ENCODE data around the gene KRTAP4-16.
"Not testable (repeated sequence)": the region's sequence is repeated elsewhere in the genome, so short reads cannot be mapped to it uniquely, and the experiment has no call there.

The KRTAP4-16 gene

GRCh38 chr17:41076788-41077187, 25.2 kb downstream of the KRTAP4-16 start:
- DNase-seq (ENCODE audit: low read depth in 2 of 2) = no peak

- no peak for DNase-seq (ENCODE audit: low read depth in 2 of 2)
Observed at GRCh38 chr17:41073676-41074075, 28.3 kb downstream of the KRTAP4-16 start.

GRCh38 chr17:41071606-41072360, 30.2 kb downstream of the KRTAP4-16 start:
- DNase-seq (ENCODE audit: low read depth in 2 of 2) = no peak

GRCh38 chr17:41069031-41069430, 33.0 kb downstream of the KRTAP4-16 start:
- DNase-seq (ENCODE audit: low read depth in 2 of 2) = no peak

GRCh38 chr17:41067281-41067680, 34.7 kb downstream of the KRTAP4-16 start:
- no peak for DNase-seq (ENCODE audit: low read depth in 2 of 2)

- no peak for DNase-seq (ENCODE audit: low read depth in 2 of 2)
Observed at GRCh38 chr17:41065829-41066624, 36.0 kb downstream of the KRTAP4-16 start, which contains the start of gene KRTAP2-4. KRTAP2-4 (minus strand) TSS chr17:41065879; CDS start chr17:41065845, 34 bp downstream.

- not testable (repeated sequence) for DNase-seq (ENCODE audit: low read depth in 2 of 2)
Observed at GRCh38 chr17:41065016-41065689, 36.9 kb downstream of the KRTAP4-16 start.

- DNase-seq (ENCODE audit: low read depth in 2 of 2) = no peak
Observed at GRCh38 chr17:41064301-41064700, 37.7 kb downstream of the KRTAP4-16 start.

- no peak for DNase-seq (ENCODE audit: low read depth in 2 of 2)
Observed at GRCh38 chr17:41063449-41063848, 38.6 kb downstream of the KRTAP4-16 start.

- DNase-seq (ENCODE audit: low read depth in 2 of 2) = no peak
Observed at GRCh38 chr17:41061964-41062363, 40.0 kb downstream of the KRTAP4-16 start.

GRCh38 chr17:41060052-41060604, 41.9 kb downstream of the KRTAP4-16 start, which contains the start of gene KRTAP2-3:
KRTAP2-3 (minus strand) TSS chr17:41060114; CDS start chr17:41060050, 64 bp downstream.
- DNase-seq (ENCODE audit: low read depth in 2 of 2) = no peak

- DNase-seq (ENCODE audit: low read depth in 2 of 2) = not testable (repeated sequence)
Observed at GRCh38 chr17:41059276-41060051, 42.5 kb downstream of the KRTAP4-16 start.

- DNase-seq (ENCODE audit: low read depth in 2 of 2) = no peak
Observed at GRCh38 chr17:41058741-41059140, 43.3 kb downstream of the KRTAP4-16 start.

GRCh38 chr17:41057547-41057946, 44.5 kb downstream of the KRTAP4-16 start:
- no peak for DNase-seq (ENCODE audit: low read depth in 2 of 2)

- not testable (repeated sequence) for DNase-seq (ENCODE audit: low read depth in 2 of 2)
Observed at GRCh38 chr17:41055130-41055529, 46.9 kb downstream of the KRTAP4-16 start, which contains the start of gene KRTAP2-2. KRTAP2-2 (minus strand) TSS chr17:41055230; CDS start chr17:41055211, 19 bp downstream.

- not testable (repeated sequence) for DNase-seq (ENCODE audit: low read depth in 2 of 2)
Observed at GRCh38 chr17:41054556-41054955, 47.5 kb downstream of the KRTAP4-16 start.

GRCh38 chr17:41054025-41054424, 48.0 kb downstream of the KRTAP4-16 start:
- DNase-seq (ENCODE audit: low read depth in 2 of 2) = no peak

- DNase-seq (ENCODE audit: low read depth in 2 of 2) = no peak
Observed at GRCh38 chr17:41052566-41052965, 49.4 kb downstream of the KRTAP4-16 start.
